Neural progenitor cell (in vitro differentiated cells): Measurements from ENCODE around the gene CERS2.

Experiments used
- CTCF ChIP-seq: fragments of 200-600 bp; sonication (generic); IDR thresholded peaks from 2 replicates; pipeline ENCODE4 v1.5.1; 2017; ENCODE audit warnings: antibody characterized with exemption, mild to moderate bottlenecking
- EZH2phosphoT487 ChIP-seq: fragments of 200-600 bp; sonication (generic); IDR thresholded peaks from 2 replicates; pipeline ENCODE4 v1.6.1; 2017; ENCODE audit warnings: antibody characterized with exemption

GRCh38 chr1:150997126-150997872 is 22.7 kb upstream of the CERS2 start:
- no peak for TF ChIP-seq CTCF
- no peak for TF ChIP-seq EZH2phosphoT487
